Activated T-helper 1 cell treated with Interleukin-2 at 50 U/mL for 16 hours (primary cell): ENCODE data around the gene DDAH1.
"Not testable (repeated sequence)": the region's sequence is repeated elsewhere in the genome, so short reads cannot be mapped to it uniquely, and the experiment has no call there.

Experiments
- DNase-seq: peaks from one replicate; pipeline ENCODE4 v3.0.0-alpha.2; 2020; ENCODE audit warnings: low read depth

Gene DDAH1

GRCh38 chr1:85470130-85470529 is 5.2 kb upstream of the DDAH1 start:
- DNase-seq: not testable (repeated sequence)

GRCh38 chr1:85467929-85468540 is 3.1 kb upstream of the DDAH1 start:
- DNase-seq: no peak

GRCh38 chr1:85467036-85467435 is 2.1 kb upstream of the DDAH1 start:
- DNase-seq: no peak

- no peak for DNase-seq
These were observed 801 bp upstream of the DDAH1 start for GRCh38 chr1:85465786-85466134.

- DNase-seq: no peak
These were observed 361 bp downstream of the DDAH1 start for GRCh38 chr1:85464497-85465098.

GRCh38 chr1:85463731-85464496 is 1.0 kb downstream of the DDAH1 start:
- DNase-seq: no peak

GRCh38 chr1:85462931-85463649 is 1.9 kb downstream of the DDAH1 start:
- DNase-seq: no peak

- DNase-seq: no peak
These were observed 3.6 kb downstream of the DDAH1 start for GRCh38 chr1:85461216-85461918.

- DNase-seq: no peak
These were observed 4.3 kb downstream of the DDAH1 start for GRCh38 chr1:85460555-85461088.

GRCh38 chr1:85459290-85459689 is 5.7 kb downstream of the DDAH1 start:
- DNase-seq: no peak

- DNase-seq: no peak
These were observed 10.7 kb downstream of the DDAH1 start for GRCh38 chr1:85454214-85454613.

GRCh38 chr1:85453640-85454194 is 11.2 kb downstream of the DDAH1 start:
- no peak for DNase-seq

- no peak for DNase-seq
These were observed 12.0 kb downstream of the DDAH1 start for GRCh38 chr1:85452948-85453347.

- no peak for DNase-seq
These were observed 13.6 kb downstream of the DDAH1 start for GRCh38 chr1:85451236-85451830.

- no peak for DNase-seq
These were observed 14.1 kb downstream of the DDAH1 start for GRCh38 chr1:85450832-85451231.

- no peak for DNase-seq
These were observed 15.6 kb downstream of the DDAH1 start for GRCh38 chr1:85449356-85449755.

- no peak for DNase-seq
These were observed 16.6 kb downstream of the DDAH1 start for GRCh38 chr1:85448358-85448757.

GRCh38 chr1:85447006-85447943 is 17.7 kb downstream of the DDAH1 start:
- no peak for DNase-seq

- no peak for DNase-seq
These were observed 19.1 kb downstream of the DDAH1 start for GRCh38 chr1:85445906-85446305.

GRCh38 chr1:85444381-85444780 is 20.6 kb downstream of the DDAH1 start:
- DNase-seq: no peak
